ENCODE measurements around the gene C14orf180.
"Not testable (repeated sequence)": the region's sequence is repeated elsewhere in the genome, so short reads cannot be mapped to it uniquely, and the experiment has no call there.

The C14orf180 gene

GRCh38 chr14:104562606-104563005, 17.0 kb upstream of the C14orf180 start:
- DNase-seq: no peak

- no peak for DNase-seq
Measured at GRCh38 chr14:104563191-104563741, 16.3 kb upstream of the C14orf180 start.

- DNase-seq: peak; percentile 74
Measured at GRCh38 chr14:104563742-104564615, 15.6 kb upstream of the C14orf180 start.

GRCh38 chr14:104564744-104565679, 14.6 kb upstream of the C14orf180 start:
- no peak for DNase-seq

- DNase-seq: no peak
Measured at GRCh38 chr14:104567141-104567956, 12.2 kb upstream of the C14orf180 start.

GRCh38 chr14:104567957-104568225, 11.7 kb upstream of the C14orf180 start:
- DNase-seq: no peak

GRCh38 chr14:104568620-104569019, 10.9 kb upstream of the C14orf180 start:
- no peak for DNase-seq

GRCh38 chr14:104569435-104569834, 10.1 kb upstream of the C14orf180 start:
- no peak for DNase-seq

- no peak for DNase-seq
Measured at GRCh38 chr14:104571246-104571645, 8.3 kb upstream of the C14orf180 start.

GRCh38 chr14:104572024-104572626, 7.4 kb upstream of the C14orf180 start:
- no peak for DNase-seq

- no peak for DNase-seq
Measured at GRCh38 chr14:104572668-104573067, 6.9 kb upstream of the C14orf180 start.

GRCh38 chr14:104573930-104574329, 5.6 kb upstream of the C14orf180 start:
- no peak for DNase-seq

GRCh38 chr14:104574536-104574935, 5.0 kb upstream of the C14orf180 start:
- DNase-seq: no peak

GRCh38 chr14:104574978-104575583, 4.5 kb upstream of the C14orf180 start:
- no peak for DNase-seq

- DNase-seq: no peak
Measured at GRCh38 chr14:104576232-104576969, 3.2 kb upstream of the C14orf180 start.

GRCh38 chr14:104576970-104577332, 2.6 kb upstream of the C14orf180 start:
- no peak for DNase-seq

- no peak for DNase-seq
Measured at GRCh38 chr14:104577426-104577825, 2.1 kb upstream of the C14orf180 start.

- DNase-seq: no peak
Measured at GRCh38 chr14:104577847-104578301, 1.7 kb upstream of the C14orf180 start.

- DNase-seq: no peak
Measured at GRCh38 chr14:104578321-104578720, 1.2 kb upstream of the C14orf180 start.

GRCh38 chr14:104579939-104580338, 375 bp downstream of the C14orf180 start:
- not testable (repeated sequence) for DNase-seq

- DNase-seq: peak; percentile 80
Measured at GRCh38 chr14:104580961-104581360, 1.4 kb downstream of the C14orf180 start.
